Stimulated activated CD8-positive, alpha-beta memory T cell treated with anti-CD3 and anti-CD28 coated beads, Interleukin-15, amount 100 ng/mL, for 1 hour (primary cell): ENCODE measurements around the gene C19orf53.

ENCODE experiments used
- DNase-seq: peaks from one replicate; pipeline ENCODE4 v3.0.0-alpha.2; 2020; ENCODE audit warnings: low read depth

Gene C19orf53

DNA sequence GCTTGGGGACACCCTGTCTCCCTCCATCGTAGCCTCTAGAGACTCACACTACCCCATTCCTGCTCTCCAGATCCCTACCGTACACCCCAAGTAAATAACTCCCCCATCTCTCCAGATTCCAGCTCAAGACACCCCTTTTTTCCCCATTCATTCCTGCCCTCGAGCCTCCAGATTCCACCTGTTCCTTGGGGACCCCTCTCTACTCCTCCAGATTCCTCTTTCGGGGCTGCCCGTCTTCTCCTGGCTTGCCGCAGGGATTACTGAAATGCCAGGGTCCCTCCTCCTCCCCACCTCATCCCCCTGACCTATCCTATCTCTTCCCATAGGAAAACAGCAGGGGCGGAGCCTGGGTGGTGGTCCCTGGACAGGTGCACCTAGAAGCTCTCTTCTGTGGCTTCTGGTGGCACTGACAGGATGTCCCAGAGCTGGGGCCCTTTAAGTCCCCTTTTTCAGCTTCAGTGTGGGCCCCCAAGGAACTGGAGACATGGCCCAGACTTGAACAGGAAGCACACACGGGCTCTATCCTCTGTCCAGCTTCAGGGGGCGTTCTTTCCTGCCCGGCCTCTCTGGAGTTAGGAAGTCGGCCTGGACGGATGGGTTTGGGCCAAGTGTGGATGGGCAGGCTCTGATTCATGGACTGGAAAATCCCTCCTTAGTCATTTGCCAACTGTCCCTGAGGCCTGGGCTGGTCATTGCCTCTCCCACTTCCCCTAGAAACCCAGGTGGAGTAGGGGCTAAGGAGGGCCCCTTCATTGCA lies 22.2 kb downstream of the C19orf53 start:
- no peak for DNase-seq

DNA sequence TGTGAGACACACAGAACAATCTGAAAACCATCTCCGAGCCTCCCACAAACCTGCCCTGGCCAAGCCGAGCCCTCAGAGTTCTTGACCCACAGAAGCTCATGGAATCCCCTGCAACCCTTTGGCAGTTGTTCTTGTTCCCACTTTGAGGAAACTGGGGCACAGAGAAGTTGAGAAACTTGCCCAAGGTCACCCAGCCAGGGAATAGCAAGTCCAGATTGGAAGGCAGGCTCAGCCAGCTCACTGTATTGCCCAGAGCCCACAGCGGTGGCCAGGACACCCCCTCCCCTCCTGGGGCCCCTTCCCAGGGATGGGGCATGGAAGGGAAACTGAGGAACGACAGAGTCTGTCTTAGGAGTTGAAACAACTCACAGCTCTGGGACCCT lies 22.8 kb downstream of the C19orf53 start:
- DNase-seq: no peak

DNA sequence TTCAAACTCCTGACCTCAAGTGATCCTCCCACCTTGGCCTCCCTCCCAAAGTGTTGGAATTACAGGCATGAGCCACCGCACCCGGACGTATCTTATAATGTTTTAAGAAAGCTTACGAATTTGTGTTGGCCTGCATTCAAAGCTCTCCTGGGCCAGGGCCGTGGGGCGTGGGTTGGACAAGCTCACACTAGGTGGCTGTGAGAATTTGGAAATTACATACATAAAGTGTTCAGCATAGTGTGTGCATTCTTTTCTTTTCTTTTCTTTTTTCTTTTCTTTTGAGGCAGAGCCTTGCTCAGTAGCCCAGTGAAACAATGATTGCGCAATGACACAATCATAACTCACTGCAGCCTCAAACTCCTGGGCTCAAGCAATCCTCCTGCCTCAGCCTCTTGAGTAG lies 23.6 kb downstream of the C19orf53 start:
- no peak for DNase-seq

DNA sequence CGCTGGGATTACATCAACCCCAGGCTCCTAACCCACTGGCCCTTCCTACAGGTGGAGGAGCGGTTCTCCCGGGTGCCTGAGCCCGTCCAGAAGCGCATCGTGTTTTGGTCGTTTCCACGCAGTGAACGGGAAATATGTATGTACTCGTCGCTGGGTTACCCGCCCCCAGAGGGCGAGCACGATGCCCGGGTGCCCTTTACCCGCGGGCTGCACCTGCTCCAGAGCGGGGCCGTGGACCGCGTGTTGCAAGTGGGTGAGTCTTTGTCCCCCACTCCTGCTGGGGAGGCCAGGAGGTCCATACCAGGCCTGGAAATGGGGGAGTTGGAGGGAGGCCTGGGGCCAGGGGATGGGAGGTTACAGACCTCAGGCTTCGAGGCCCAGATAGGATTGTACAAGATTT lies 25.4 kb downstream of the C19orf53 start:
- DNase-seq: no peak

DNA sequence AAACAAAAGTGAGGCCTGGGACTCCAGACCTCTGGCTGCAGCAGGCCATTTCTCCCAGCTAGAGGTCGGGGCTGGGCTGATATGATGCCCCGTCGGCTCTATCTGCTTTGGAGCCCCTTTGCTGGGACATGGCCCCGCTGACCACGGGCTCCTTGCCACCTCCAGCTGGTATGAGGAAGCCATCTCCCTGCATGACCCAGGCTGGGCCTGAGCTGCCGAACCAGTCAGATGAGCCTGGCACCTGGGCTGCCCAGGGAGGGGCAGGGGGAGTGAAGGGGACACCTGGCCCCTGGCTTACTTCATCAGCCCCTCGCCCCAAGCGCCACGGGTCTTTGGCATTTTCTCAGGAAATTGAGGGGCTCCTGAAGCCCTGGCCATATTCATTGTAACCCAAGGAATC lies 28.8 kb downstream of the C19orf53 start:
- DNase-seq: no peak

DNA sequence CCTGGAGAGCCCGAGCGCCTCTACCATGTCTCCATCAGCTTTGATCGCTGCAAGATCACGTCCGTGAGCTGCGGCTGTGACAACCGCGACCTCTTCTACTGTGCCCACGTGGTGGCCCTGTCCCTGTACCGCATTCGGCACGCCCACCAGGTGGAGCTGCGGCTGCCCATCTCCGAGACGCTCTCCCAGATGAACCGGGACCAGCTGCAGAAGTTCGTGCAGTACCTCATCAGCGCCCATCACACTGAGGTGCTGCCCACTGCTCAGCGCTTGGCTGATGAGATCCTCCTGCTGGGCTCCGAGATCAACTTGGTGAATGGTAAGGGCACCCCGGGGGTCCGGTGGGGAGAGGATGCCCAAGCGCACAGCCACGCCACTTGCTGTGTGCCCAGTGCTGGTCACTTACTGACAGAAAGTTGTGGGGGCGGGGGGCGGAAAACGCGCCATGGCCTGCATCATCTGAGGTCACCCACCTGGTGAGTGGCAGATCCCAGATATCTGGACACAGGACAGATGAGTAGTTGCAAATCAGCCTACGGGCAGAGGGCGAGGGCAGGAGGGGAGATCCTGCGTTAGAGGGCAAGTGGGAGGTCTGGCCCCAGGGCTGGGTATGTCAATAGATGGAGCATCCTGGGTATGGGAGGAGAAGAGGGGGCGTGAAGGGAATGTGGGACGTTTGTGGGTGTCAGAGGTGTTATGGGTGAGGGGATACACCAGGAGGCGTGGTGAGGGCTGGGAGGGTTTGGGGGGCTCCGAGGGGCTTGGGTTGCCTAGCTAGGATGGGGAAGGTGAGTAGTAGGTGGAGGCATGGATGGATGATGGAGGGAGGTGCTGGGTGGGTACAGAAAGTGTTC lies 30.8 kb downstream of the C19orf53 start:
- DNase-seq: no peak

DNA sequence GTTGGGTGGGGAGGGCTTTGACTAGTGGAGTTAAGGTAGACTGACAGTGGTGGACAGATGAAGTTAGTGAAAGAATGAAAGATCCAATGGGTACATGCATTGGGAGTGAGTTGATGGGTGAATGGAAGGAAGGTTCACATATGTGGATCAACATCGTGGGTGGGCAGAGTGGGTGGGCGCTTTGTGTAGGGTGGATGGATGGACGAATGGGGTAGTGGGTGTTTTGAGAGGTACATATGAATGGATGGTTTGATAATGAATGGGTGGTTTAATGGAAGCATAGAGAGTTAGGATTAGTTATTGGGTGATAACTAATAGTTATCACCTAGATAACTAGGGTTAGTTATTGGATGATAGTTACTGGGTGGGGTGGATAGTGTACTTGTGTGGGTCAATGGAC lies 32.5 kb downstream of the C19orf53 start:
- DNase-seq: no peak

DNA sequence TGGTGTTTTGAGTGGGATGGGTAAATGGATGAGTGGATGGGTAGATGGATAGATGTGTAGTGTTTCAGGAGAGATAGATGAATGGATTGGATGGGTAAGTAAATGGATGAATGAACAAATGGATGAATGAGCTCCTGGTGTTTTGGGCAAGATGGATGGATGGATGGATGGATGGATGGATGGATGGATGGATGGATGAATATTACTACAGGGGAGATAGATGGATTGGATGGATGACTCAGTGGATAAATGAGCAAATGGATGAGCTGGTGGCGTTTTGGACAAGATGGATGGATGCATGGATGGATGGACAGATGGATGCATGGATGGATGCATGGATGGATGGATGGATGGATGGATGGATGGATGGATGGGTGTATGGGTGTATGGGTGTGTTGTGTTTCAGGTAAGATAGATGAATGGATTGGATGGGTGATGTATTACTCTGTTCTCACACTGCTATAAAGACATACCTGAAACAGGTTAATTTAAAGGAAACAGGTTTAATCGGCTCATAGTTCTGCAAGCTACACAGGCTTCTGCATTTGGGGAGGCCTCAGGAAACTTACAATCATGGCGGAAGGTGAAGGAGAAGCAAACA lies 33.3 kb downstream of the C19orf53 start:
- no peak for DNase-seq

DNA sequence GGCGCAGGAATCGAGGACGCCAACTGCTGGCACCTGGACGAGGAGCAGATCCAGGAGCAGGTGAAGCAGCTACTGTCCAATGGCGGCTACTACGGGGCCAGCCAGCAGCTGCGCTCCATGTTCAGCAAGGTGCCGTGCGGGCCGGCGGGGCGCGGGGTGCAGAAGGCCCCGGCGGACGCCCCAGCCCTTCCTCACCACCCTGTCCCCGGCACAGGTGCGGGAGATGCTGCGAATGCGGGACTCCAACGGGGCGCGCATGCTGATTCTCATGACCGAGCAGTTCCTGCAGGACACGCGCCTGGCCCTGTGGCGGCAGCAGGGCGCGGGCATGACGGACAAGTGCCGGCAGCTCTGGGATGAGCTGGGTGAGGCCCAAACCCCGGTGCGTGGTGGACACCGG lies 34.6 kb downstream of the C19orf53 start:
- DNase-seq: no peak

DNA sequence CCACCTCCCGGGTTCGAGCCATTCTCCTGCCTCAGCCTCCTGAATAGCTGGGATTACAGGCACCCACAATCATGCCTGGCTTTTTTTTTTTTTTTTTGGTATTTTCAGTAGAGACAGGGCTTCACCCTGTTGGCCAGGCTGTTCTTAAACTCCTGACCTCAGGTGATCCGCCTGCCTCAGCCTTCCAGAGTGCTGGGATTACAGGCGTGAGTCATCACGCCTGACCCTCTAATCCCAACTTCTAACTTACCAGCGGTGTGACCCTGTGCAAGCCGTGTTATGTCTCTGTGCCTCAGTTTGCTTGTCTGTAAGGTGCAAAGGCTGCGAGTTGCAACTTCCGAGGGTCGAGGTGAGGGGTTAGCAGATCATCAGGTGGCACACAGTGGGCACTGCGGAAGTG lies 38.3 kb downstream of the C19orf53 start:
- no peak for DNase-seq

DNA sequence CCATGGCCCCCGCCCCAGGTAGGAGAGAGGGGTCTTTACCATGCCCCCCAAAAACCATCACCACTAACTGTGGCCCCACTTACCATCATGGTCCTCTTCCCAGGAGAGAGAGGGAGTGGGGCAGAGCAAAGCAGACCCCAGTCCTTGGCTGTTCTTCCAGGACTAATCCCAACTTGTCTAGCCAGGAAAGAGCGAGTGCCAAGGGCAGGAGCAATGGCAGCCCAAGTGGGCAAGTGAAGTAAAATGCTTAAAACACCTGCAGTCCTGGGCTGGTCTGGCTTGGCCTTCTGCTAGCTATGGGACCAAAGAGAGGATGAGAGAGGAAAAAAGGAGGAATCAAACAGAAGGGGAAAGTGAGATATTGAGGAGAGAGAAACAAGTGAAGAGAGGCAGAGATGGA lies 38.9 kb downstream of the C19orf53 start:
- DNase-seq: no peak

DNA sequence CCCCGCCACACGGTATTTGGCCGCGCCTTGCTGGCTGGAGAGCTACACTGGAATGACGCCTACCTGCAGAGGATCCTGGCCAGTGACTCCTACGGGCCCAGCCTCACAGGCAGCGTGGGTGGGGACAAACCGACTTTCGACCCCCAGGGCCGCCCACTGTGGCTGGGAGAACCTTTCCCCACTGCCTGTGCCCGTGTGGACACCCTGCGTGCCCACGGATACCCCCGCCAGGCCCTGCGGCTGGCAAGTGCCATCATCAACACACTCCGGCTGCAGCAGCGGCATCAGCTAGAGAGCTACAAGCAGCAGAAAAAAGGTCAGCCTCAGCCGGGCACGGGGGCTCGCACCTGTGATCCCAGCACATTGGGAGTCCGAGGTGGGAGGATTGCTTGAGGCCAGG lies 40.3 kb downstream of the C19orf53 start:
- no peak for DNase-seq

DNA sequence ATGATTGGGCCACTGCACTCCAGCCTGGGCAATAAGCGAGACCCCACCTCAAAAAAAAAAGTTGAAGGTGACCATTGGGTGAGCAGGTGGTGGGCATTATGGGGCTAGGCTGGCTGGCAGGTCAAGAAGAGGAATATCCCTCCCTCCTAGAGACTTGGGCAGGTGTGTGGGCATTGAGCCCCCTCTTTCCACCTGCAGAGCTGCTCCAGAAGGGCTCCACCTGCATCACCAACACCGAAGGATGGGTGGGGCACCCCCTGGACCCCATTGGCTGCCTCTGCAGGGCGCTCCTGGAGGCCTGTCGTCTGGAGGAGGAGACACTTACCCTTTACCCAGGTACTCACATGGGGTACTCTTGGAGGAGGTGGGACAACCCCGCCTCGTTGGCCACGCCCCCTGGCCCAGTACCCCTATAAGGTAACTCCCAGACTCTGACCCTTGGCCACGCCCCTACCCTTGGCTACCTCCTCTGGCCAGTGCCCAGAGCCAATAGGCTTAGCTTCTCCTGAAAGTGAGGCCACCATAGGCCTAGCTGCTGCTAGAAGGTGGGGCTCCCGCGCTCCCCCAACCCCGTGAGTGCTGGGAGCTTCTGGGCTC lies 42.9 kb downstream of the C19orf53 start:
- no peak for DNase-seq

DNA sequence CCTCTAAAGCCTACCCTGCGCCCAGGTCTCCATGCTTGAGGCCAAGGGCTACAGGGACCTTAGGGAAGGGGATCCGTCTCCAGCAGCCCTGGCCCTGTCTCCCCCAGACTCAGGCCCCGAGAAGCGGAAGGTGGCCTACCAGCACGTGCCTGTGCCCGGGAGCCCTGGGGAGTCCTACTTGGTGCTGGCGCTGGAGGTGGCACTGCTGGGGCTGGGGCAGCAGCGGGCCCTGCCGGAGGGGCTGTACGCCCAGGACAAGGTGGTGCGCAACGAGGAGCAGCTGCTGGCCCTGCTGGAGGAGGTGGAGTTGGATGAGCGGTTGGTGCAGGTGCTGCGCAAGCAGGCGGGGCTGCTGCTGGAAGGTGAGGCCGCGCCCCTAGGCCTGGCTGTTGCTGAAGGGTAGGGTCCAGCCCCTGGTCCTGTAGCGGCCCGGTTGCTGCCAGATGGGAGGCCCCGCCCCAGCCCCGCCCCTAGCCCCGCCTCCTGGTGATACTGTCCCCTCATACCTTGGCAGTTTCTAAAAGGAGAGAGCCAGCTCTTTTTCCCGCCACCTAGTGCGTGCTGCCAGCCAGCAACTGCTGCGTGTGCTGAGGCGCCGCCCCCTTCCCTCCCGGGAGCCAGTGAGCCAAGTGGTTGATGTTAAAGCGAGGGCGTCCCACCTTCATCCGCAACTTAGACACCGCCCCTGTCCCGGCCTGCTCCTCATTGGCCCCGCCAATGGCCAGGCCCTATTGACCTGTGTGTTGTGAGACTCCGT lies 43.5 kb downstream of the C19orf53 start:
- DNase-seq: no peak

DNA sequence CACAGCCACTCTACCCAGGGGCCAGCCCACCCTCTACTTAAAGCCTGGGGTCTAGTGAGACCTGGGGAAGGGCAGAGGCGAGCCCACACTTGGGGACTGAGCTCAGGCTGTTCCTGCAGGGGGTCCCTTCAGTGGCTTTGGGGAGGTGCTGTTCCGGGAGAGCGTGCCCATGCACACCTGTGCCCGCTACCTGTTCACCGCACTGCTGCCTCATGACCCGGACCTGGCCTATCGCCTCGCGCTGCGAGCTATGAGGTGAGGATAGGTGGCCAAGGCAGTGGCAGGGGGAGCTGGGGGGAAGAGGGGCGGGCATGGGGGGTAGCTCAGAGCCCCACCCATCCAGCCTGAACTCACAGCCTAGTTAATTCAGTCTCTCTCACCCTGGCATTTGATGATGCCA lies 45.0 kb downstream of the C19orf53 start:
- no peak for DNase-seq

DNA sequence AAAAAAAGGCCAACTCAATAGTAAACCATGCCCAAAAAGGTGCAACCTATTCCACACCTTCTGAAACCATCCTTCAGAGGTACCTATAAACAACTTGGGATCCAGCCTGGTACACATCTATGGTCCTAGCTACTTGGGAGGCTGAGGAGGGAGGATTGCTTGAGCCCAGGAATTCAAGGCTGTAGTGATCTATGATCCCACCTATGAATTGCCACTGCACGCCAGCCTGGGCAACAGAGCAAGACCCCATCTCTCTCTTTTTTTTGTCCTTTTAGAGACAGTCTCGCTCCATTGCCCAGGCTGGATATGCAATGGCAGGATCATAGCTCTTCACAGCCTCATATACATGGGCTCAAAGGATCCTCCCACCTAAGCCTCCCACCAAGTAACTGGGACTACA lies 47.0 kb downstream of the C19orf53 start:
- no peak for DNase-seq

DNA sequence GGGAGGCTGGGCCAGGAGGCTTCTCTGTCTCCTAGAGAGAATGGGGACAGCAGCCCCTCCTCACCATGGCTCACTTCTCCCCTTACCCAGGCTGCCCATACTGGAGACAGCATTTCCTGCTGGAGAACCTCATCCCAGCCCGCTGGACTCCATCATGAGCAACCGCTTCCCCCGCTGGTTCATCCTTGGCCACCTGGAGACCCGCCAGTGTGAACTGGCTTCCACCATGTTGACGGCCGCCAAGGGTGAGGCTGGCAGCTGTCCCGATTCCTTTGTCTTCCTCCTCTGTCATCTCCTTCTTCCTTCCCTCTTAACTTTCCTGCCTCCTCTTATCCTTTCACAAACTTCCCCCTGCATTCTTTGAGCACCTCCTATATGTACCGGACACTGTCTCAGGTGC lies 49.0 kb downstream of the C19orf53 start:
- no peak for DNase-seq

DNA sequence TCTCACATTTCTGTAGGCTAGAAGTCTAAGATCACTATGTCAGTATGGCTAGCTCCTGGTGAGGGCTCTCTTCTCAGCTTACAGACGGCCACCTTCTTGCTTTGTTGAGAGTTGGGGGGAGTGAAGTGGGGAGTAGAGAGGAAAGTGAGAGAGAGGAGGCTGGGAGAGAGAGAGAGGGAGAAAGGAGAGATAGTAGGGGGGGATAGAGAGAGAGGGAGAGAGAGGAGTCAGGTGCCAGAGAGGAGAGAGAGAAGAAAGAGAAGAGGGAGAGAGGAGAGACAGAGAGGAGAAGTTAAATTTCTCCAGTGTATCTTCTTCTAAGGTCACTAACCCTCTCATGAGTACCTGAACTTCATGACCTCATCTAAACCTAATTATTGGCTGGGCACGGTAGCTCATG lies 49.6 kb downstream of the C19orf53 start:
- no peak for DNase-seq

DNA sequence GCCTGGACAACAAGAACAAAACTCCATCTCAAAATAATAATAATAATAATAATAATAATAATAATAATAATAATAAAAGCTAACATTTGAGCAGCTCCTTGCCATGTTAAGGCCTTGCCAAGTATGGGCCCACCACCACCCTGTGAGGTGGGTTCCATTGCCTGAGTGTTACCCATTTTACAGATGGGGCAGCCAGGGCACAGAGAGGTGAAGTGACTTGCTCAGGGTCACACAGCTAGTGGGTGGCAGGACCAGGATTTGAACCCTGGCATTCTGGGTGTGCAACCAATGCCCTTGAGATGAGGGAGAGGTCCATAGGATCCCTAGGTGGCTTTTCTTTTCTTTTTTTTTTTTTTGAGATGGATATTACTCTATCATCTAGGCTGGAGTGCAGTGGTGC lies 50.4 kb downstream of the C19orf53 start:
- no peak for DNase-seq

DNA sequence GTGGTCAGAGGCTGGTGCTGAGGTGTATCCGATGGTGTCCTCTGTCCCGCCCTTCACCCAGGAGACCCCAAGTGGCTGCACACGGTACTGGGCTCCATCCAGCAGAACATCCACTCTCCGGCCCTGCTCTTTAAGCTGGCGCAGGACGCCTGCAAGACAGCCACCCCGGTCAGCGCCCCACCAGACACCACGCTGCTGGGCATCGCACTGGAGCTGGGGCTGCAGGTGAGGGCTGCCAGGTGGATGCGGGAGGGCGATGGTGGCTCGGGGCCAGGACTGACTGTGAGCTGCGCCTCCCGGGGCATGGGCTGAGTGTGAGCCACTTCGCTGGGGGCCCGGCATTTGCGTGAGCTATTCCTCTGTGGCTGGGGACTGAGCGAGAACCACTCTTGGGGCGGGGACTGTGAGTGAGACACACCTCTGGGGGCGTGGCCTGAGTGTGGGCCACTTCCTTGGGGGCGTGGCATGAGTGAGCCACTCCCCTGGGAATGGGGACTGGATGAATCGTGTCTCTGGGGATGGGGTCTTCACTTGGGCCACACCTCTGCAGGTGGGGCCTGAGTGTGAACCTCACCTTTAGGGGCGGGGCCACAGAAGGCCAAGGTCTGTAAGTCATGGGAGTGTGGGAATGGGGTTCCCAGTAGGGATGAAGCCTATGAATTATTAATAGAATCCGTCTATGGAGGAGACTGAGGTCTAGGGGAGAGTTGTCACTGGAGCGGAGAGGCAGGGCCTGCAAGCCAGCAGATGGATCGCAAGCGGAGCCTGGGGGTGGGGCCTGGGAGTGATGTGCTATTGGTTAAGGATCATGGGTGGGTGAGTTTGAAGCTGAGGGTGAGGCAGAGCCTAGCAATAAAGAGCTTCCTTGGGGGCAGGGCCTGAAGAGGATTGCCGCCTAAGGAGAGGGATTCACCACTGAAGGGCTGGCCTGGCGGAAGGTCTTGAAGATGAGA lies 51.5 kb downstream of the C19orf53 start:
- DNase-seq: no peak

DNA sequence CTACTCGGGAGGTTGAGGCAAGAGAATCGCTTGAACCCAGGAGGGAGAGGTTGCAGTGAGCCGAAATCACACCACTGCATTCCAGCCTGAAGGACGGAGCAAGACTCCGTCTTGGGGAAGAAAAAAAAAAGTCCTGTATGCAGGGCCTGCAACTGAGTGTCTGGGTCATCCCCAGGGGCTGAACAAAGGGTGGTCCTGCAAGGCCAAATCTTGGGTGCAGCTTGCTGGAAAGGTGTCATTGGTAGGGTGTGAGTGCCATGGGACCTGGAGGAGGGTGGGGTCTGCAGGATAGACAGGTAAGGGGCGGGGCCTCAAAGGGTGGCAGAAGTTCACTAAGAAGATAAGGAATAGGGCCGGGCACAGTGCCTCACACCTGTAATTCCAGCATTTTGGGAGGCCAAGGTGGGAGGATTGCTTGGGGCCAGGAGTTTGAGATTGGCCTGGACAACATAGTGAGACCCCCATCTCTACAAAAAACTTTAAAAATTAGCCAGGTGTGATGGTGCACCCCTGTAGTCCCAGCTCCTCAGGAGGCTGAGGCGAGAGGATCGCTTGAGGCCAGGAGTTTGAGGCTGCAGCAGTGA lies 52.5 kb downstream of the C19orf53 start:
- no peak for DNase-seq
